AG10803 (cell line): ENCODE results near the gene SIGLEC6.

Experiments
- DNase-seq: peaks from one replicate; pipeline ENCODE4 v3.0.0; 2010; ENCODE audit warnings: low read depth
- H3K4me3 ChIP-seq: 2 replicates; pipeline ENCODE4 v1.5.1; 2011; ENCODE audit warnings: mild to moderate bottlenecking, low read length, control low read depth
- TF ChIP-seq, protein P1 (sequence below): conservative IDR thresholded peaks from 2 replicates; pipeline ENCODE4 v1.5.1; 2011; ENCODE audit warnings: mild to moderate bottlenecking, low read length, control low read depth, inconsistent platforms

The SIGLEC6 gene

DNA sequence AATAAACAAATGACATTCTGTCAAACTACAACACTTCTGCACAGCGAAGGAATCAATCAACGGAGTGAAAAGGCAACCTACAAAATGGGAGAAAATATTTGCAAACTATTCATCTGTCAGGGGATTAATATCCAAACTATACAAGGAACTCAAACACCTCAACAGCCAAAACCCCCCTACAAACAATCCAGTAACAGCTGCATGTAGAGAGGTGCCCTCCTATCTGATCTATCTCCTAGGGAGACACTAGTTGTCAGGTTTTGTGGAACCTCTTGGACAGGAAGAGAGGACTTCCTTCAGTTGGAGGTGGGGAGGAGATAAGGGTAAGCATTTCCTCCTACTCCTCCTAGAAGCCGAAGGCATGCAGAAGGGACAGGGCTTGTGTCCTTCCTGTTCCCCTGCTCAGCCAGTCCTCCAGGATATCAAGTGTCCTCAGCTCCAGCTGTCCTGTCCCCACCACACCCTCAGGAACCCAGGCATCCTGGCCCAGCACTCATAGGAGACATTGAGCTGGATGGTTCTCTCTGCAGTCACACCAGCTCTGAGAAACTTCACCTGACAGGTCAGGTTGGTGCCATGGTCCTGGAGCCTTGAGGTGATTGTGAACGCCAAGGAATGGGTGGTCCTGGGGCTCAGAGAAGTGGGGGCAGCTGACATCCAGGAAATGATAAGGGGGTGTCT is 63.5 kb downstream of the SIGLEC6 start:
- DNase-seq: no peak
- H3K4me3 ChIP-seq: no peak overlapping the region
- TF ChIP-seq, protein P1, sequence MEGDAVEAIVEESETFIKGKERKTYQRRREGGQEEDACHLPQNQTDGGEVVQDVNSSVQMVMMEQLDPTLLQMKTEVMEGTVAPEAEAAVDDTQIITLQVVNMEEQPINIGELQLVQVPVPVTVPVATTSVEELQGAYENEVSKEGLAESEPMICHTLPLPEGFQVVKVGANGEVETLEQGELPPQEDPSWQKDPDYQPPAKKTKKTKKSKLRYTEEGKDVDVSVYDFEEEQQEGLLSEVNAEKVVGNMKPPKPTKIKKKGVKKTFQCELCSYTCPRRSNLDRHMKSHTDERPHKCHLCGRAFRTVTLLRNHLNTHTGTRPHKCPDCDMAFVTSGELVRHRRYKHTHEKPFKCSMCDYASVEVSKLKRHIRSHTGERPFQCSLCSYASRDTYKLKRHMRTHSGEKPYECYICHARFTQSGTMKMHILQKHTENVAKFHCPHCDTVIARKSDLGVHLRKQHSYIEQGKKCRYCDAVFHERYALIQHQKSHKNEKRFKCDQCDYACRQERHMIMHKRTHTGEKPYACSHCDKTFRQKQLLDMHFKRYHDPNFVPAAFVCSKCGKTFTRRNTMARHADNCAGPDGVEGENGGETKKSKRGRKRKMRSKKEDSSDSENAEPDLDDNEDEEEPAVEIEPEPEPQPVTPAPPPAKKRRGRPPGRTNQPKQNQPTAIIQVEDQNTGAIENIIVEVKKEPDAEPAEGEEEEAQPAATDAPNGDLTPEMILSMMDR: no peak
